Hepatocyte (in vitro differentiated cells): ENCODE results near the gene DMD. TPM values are rescaled to one million over a fixed set of nuclear protein-coding genes. Genes with fewer than 3 reads are reported as not detected.

Experiments
- DNase-seq: peaks from one replicate; pipeline ENCODE4 v3.0.0-alpha.2; 2016; ENCODE audit warnings: low spot score
- H2AFZ ChIP-seq: fragments of 200-600 bp; sonication (generic); 2 replicates; pipeline ENCODE4 v1.6.0; 2016; ENCODE audit warnings: antibody characterized with exemption, mild to moderate bottlenecking
- H3K27ac ChIP-seq: fragments of 200-600 bp; sonication (generic); 2 replicates; pipeline ENCODE4 v1.5.1; 2016; ENCODE audit warnings: mild to moderate bottlenecking
- H3K27me3 ChIP-seq: fragments of 200-600 bp; sonication (generic); 2 replicates; pipeline ENCODE4 v1.6.1; 2016
- H3K36me3 ChIP-seq: fragments of 200-600 bp; sonication (generic); replicated peaks from 2 replicates; pipeline ENCODE4 v1.5.1; 2016; ENCODE audit warnings: low read depth; ENCODE audit not compliant: insufficient read depth
- H3K4me1 ChIP-seq: fragments of 200-600 bp; sonication (generic); 2 replicates; pipeline ENCODE4 v1.5.1; 2016; ENCODE audit warnings: mild to moderate bottlenecking, moderate library complexity; ENCODE audit not compliant: insufficient read depth
- H3K4me2 ChIP-seq: fragments of 200-600 bp; sonication (generic); 2 replicates; pipeline ENCODE4 v1.6.0; 2016
- H3K4me3 ChIP-seq: fragments of 200-600 bp; sonication (generic); 2 replicates; pipeline ENCODE4 v1.5.1; 2016; ENCODE audit warnings: mild to moderate bottlenecking
- H3K79me2 ChIP-seq: fragments of 200-600 bp; sonication (generic); 2 replicates; pipeline ENCODE4 v1.6.0; 2017; ENCODE audit warnings: mild to moderate bottlenecking
- H3K9me2 ChIP-seq: fragments of 200-600 bp; sonication (generic); replicated peaks from 2 replicates; pipeline ENCODE4 v1.6.0; 2017; ENCODE audit warnings: mild to moderate bottlenecking; ENCODE audit not compliant: insufficient read depth
- H3K9me3 ChIP-seq: fragments of 200-600 bp; sonication (generic); 2 replicates; pipeline ENCODE4 v1.5.1; 2016; ENCODE audit warnings: low read depth, mild to moderate bottlenecking
- H4K20me1 ChIP-seq: fragments of 200-600 bp; sonication (generic); 2 replicates; pipeline ENCODE4 v1.6.0; 2016; ENCODE audit warnings: mild to moderate bottlenecking; ENCODE audit not compliant: insufficient read depth, poor library complexity, severe bottlenecking
- CTCF ChIP-seq: fragments of 200-600 bp; sonication (generic); IDR thresholded peaks from 2 replicates; pipeline ENCODE4 v1.5.1; 2016; ENCODE audit warnings: antibody characterized with exemption, mild to moderate bottlenecking; ENCODE audit not compliant: poor library complexity
- EZH2 ChIP-seq: fragments of 200-600 bp; sonication (generic); IDR thresholded peaks from 2 replicates; pipeline ENCODE4 v1.6.1; 2016; ENCODE audit warnings: antibody characterized with exemption, mild to moderate bottlenecking, borderline replicate concordance
- EZH2phosphoT487 ChIP-seq: fragments of 200-600 bp; sonication (generic); IDR thresholded peaks from one replicate; pipeline ENCODE4 v1.6.1; 2018; ENCODE audit warnings: antibody characterized with exemption, mild to moderate bottlenecking, low read depth, moderate library complexity; ENCODE audit not compliant: unreplicated experiment, severe bottlenecking
- WGBS: methylation state at CpG from one replicate; pipeline ENCODE4 v1.1.6; 2016; ENCODE audit warnings: low lambda C conversion rate; ENCODE audit errors: missing lambda C conversion rate; 5-methylcytosine and 5-hydroxymethylcytosine counted together
- polyA plus RNA-seq: library from polyadenylated mRNA; unstranded; fragments of >200 nt; fragmentation: Nextera tagmentation; extraction: Ambion mirVana; gene quantifications from 2 replicates; pipeline ENCODE4 v1.2.1, GENCODE V29; 2016
- total RNA-seq: library from RNA; depleted of rRNA; stranded (reverse); fragments of >200 nt; gene quantifications from 2 replicates; pipeline ENCODE4 v1.2.3, GENCODE V29; 2014

DMD gene
- total and polyA plus RNA-seq, 2 experiments from 2014 or later, result 14.2 to 27.8 TPM

DNA sequence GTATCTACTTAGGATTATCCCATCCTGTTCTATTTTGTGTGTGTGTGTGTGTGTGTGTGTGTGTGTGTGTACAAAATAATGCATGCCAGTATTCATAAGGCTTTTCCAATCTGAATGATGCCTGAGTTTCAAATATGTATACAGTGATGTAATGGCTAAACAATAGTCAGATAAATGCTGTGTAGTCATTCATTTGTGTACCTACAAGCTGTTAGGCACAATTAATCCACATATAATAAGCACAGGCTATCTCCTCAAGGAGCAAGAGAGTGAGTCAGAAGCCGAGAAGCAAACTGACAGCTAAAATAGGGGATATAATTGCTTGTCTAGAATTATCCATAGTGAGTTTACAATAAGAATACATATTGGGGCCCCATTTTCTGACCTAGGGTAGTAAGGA lies 15.7 kb downstream of the DMD start:
- no peak overlapping the region for H3K4me3 ChIP-seq
- H3K9me3 ChIP-seq, result no peaks in the 10 kb centered on the region
- no peaks in the 10 kb centered on the region for H4K20me1 ChIP-seq
- H3K4me2 ChIP-seq, result no peak overlapping the region
- H3K36me3 ChIP-seq, result no peaks in the 10 kb centered on the region
- no peaks in the 10 kb centered on the region for H3K79me2 ChIP-seq
- H3K27ac ChIP-seq, result no peak overlapping the region
- no peaks in the 10 kb centered on the region for H3K27me3 ChIP-seq
- no peak overlapping the region for H2AFZ ChIP-seq
- no peaks in the 10 kb centered on the region for H3K4me1 ChIP-seq
- TF ChIP-seq EZH2 (no peak), CTCF (no peak), EZH2phosphoT487 (no peak)
- no peaks in the 10 kb centered on the region for H3K9me2 ChIP-seq
- WGBS, result 71% methylated on average over 1 of the region's 1 CpG
- no peak for DNase-seq

- Histone ChIP-seq H2AFZ (no peak overlapping the region), H4K20me1 (no peaks in the 10 kb centered on the region), H3K36me3 (no peaks in the 10 kb centered on the region), H3K27me3 (no peaks in the 10 kb centered on the region), H3K4me2 (no peak overlapping the region), H3K9me3 (no peaks in the 10 kb centered on the region), H3K4me1 (no peaks in the 10 kb centered on the region), H3K4me3 (no peak overlapping the region), H3K79me2 (no peaks in the 10 kb centered on the region), H3K9me2 (no peaks in the 10 kb centered on the region), H3K27ac (no peak overlapping the region)
- TF ChIP-seq EZH2, result no peak
- no peak for TF ChIP-seq EZH2phosphoT487
- TF ChIP-seq CTCF, result no peak
- no peak for DNase-seq
- 91% methylated on average over 1 of the region's 1 CpG for WGBS
Observed at GRCh38 chrX:33194876-33195433, 16.4 kb downstream of the DMD start.

- H3K4me1 ChIP-seq, result no peaks in the 10 kb centered on the region
- DNase-seq, result no peak
- H2AFZ ChIP-seq, result no peak overlapping the region
- H3K4me2 ChIP-seq, result no peak overlapping the region
- WGBS, result 96% methylated on average over 2 of the region's 2 CpGs
- H3K27me3 ChIP-seq, result no peaks in the 10 kb centered on the region
- no peaks in the 10 kb centered on the region for H4K20me1 ChIP-seq
- H3K9me2 ChIP-seq, result no peaks in the 10 kb centered on the region
- no peaks in the 10 kb centered on the region for H3K36me3 ChIP-seq
- no peak overlapping the region for H3K27ac ChIP-seq
- H3K4me3 ChIP-seq, result no peak overlapping the region
- H3K79me2 ChIP-seq, result no peaks in the 10 kb centered on the region
- no peak for TF ChIP-seq EZH2
- H3K9me3 ChIP-seq, result no peaks in the 10 kb centered on the region
Observed at GRCh38 chrX:33194289-33194688, 17.1 kb downstream of the DMD start.

DNA sequence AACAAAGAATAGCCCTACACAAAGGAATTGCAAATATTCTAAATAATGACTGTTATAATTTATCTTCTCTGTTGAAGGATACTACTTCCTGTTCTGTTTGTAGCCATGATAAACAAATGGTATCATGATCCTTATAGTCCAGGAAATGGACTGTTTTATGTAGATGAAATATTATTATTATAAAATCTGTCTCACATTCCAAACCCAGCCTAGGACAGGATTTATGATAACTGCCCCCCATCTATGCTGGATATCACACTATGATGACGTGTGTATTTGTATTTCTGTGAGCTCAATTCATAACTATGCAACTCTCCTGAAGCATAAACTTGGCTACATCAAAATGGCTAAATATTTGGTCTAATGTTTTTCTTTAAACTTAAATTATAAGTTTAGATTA lies 21.3 kb downstream of the DMD start:
- H3K4me2 ChIP-seq, result no peak overlapping the region
- no peaks in the 10 kb centered on the region for H3K9me2 ChIP-seq
- H3K4me3 ChIP-seq, result no peak overlapping the region
- no peaks in the 10 kb centered on the region for H4K20me1 ChIP-seq
- H2AFZ ChIP-seq, result no peak overlapping the region
- no peaks in the 10 kb centered on the region for H3K9me3 ChIP-seq
- no peaks in the 10 kb centered on the region for H3K36me3 ChIP-seq
- no peaks in the 10 kb centered on the region for H3K27me3 ChIP-seq
- H3K27ac ChIP-seq, result no peak overlapping the region
- H3K4me1 ChIP-seq, result peaks cover 3% of the 10 kb centered on the region
- DNase-seq, result no peak
- H3K79me2 ChIP-seq, result no peaks in the 10 kb centered on the region
- 76% methylated on average over 1 of the region's 1 CpG for WGBS
- TF ChIP-seq EZH2phosphoT487, result no peak
- no peak for TF ChIP-seq EZH2
- TF ChIP-seq CTCF, result no peak
